HG03045 (cell line): ENCODE measurements around the gene OR51G1.

Experiments used
- ATAC-seq: cut with Tn5 transposase; IDR thresholded peaks from one replicate; pipeline ENCODE4 v1.9.1; 2021; ENCODE audit warnings: mild to moderate bottlenecking, moderate library complexity; ENCODE audit not compliant: unreplicated experiment

The OR51G1 gene

GRCh38 chr11:4881188-4881587, 43.0 kb downstream of the OR51G1 start:
- no peak for ATAC-seq
